Measurements from ENCODE around the gene B3GAT1.
"Not testable (repeated sequence)": the region's sequence is repeated elsewhere in the genome, so short reads cannot be mapped to it uniquely, and the experiment has no call there.

B3GAT1 gene

GRCh38 chr11:134352111-134352510 is 59.9 kb downstream of the B3GAT1 start:
- no peak for DNase-seq

- no peak for DNase-seq
Observed at GRCh38 chr11:134350381-134350780, 61.7 kb downstream of the B3GAT1 start.

- no peak for DNase-seq
Observed at GRCh38 chr11:134349802-134350355, 62.2 kb downstream of the B3GAT1 start.

GRCh38 chr11:134349109-134349801 is 62.8 kb downstream of the B3GAT1 start:
- no peak for DNase-seq

GRCh38 chr11:134347441-134347840 is 64.6 kb downstream of the B3GAT1 start:
- DNase-seq = no peak

- DNase-seq = no peak
Observed at GRCh38 chr11:134346976-134347350, 65.1 kb downstream of the B3GAT1 start.

GRCh38 chr11:134346101-134346975 is 65.7 kb downstream of the B3GAT1 start:
- no peak for DNase-seq

- no peak for DNase-seq
Observed at GRCh38 chr11:134345237-134345550, 66.8 kb downstream of the B3GAT1 start.

GRCh38 chr11:134344497-134345236 is 67.4 kb downstream of the B3GAT1 start:
- not testable (repeated sequence) for DNase-seq

- DNase-seq = no peak
Observed at GRCh38 chr11:134343646-134344045, 68.4 kb downstream of the B3GAT1 start.

- DNase-seq = no peak
Observed at GRCh38 chr11:134342572-134343340, 69.3 kb downstream of the B3GAT1 start.

- DNase-seq = no peak
Observed at GRCh38 chr11:134341805-134342571, 70.1 kb downstream of the B3GAT1 start.

GRCh38 chr11:134340354-134340964 is 71.6 kb downstream of the B3GAT1 start:
- DNase-seq = no peak

- no peak for DNase-seq
Observed at GRCh38 chr11:134339756-134340155, 72.3 kb downstream of the B3GAT1 start.

GRCh38 chr11:134338654-134339053 is 73.4 kb downstream of the B3GAT1 start:
- DNase-seq = no peak

GRCh38 chr11:134338068-134338467 is 74.0 kb downstream of the B3GAT1 start:
- no peak for DNase-seq

GRCh38 chr11:134337051-134337450 is 75.0 kb downstream of the B3GAT1 start:
- no peak for DNase-seq

- no peak for DNase-seq
Observed at GRCh38 chr11:134334796-134335571, 77.1 kb downstream of the B3GAT1 start.

GRCh38 chr11:134333946-134334345 is 78.1 kb downstream of the B3GAT1 start:
- no peak for DNase-seq

GRCh38 chr11:134333312-134333711 is 78.7 kb downstream of the B3GAT1 start:
- no peak for DNase-seq

GRCh38 chr11:134332782-134333181 is 79.3 kb downstream of the B3GAT1 start:
- DNase-seq = no peak

Measured in activated T-cell treated with anti-CD3 and anti-CD28 coated beads, Interleukin-2, amount 50 U/mL, for 1 hour (primary cell).